ENCODE data around the gene CSNK2A3. TPM values are rescaled to one million over a fixed set of nuclear protein-coding genes. Genes with fewer than 3 reads are reported as not detected.
"Not testable (repeated sequence)": the region's sequence is repeated elsewhere in the genome, so short reads cannot be mapped to it uniquely, and the experiment has no call there.

Gene CSNK2A3
- 1.9 TPM for polyA plus RNA-seq (2013, experiment 1 of 2)
- polyA plus RNA-seq (2013, experiment 2 of 2) = 2.4 TPM

DNA sequence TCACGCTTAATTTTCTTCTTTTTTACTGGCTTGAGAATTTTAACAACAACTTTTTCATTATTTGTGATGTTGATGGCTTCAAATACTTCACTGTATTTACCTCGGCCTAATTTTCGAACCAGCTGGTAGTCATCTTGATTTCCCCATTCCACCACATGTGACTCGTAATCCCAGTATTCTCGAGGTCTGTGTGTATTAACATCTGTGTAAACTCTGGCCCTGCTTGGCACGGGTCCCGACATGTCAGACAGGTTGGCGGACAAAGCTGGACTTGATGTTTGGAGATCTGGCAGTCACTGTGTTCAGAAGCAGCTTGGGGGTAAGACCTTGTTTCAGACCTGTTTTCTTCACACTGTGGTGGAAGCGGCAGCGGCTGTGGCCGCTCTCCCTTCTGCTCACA, at the start of gene CSNK2A3:
CSNK2A3 (minus strand) TSS at position 373 of the 400 bp plus-strand sequence; CDS start at position 242, 131 bp downstream.
- H2BK15ac ChIP-seq (ENCODE audit: low read length); H2AFZ ChIP-seq (ENCODE audit: low read length); H3K9ac ChIP-seq (ENCODE audit: low read depth, low read length, poor library complexity); H2AK5ac ChIP-seq (ENCODE audit: low read depth, low read length); H3K18ac ChIP-seq (ENCODE audit: low read length); H3K9me3 ChIP-seq (replicated peaks in 1 of 2; ENCODE audit: control insufficient read depth in 2 of 2, insufficient read depth in 1 of 2, low read depth in 1 of 2, low read length in 2 of 2); H3K36me3 ChIP-seq (replicated peaks in 1 of 2; ENCODE audit: control insufficient read depth in 2 of 2, insufficient read depth in 2 of 2, low read length in 2 of 2); H2BK12ac ChIP-seq (ENCODE audit: low read length); H3K27me3 ChIP-seq (ENCODE audit: control insufficient read depth in 3 of 3, insufficient read depth in 3 of 3, low read depth in 1 of 3, low read length in 3 of 3); H2BK120ac ChIP-seq (ENCODE audit: low read depth, low read length); H3K23ac ChIP-seq (ENCODE audit: low read depth, low read length, poor library complexity); H2BK5ac ChIP-seq (ENCODE audit: low read length); H3K4me1 ChIP-seq (ENCODE audit: control insufficient read depth in 2 of 2, insufficient read depth in 1 of 2, low read depth in 1 of 2, low read length in 2 of 2); H3K4me2 ChIP-seq (ENCODE audit: insufficient read depth, low read length, poor library complexity, severe bottlenecking); DNase-seq (ENCODE audit: low spot score); H3K4ac ChIP-seq (ENCODE audit: low read length); H3K14ac ChIP-seq (ENCODE audit: low read length); H3K79me1 ChIP-seq (ENCODE audit: low read depth, low read length); H4K8ac ChIP-seq (ENCODE audit: low read depth, low read length); H3K27ac ChIP-seq (replicated peaks; ENCODE audit: low read length); H3K4me3 ChIP-seq (ENCODE audit: low read length in 2 of 2); H4K91ac ChIP-seq (ENCODE audit: low read depth, low read length, poor library complexity): not testable (repeated sequence)
- no CpG with 5 or more reads among the region's 11 CpGs for WGBS, 2 donors (ENCODE audit: extremely low coverage in 2 of 2, insufficient read length in 2 of 2, insufficient replicate concordance in 1 of 2)

DNA sequence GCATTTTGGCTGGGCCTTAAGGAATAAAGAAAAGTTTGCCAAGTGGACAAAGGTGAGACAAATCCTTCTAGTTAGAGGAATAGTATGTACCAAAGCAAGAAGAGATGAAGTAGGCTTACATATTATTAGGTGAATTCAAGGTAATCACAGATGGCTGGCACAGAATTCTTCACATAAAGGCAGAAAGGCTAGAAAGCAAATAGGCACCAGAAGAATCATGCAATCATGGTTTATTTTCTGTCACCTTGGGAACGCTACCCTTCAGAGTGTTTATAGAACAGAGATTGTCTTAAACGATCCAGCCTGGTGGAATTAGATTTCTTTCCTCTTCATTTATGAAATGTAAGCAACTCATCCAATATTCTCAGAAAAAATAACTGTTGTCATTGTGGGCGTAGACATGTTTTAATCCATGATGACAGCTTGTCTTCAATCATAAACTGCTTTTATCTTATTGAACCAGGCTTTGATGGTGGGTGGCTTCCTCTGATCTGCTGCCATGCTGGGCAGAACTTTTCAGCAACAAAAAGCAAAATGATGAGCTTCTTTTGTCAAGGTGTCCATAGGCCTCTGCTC, 49.0 kb upstream of the CSNK2A3 start:
- H3K79me1 ChIP-seq (ENCODE audit: low read depth, low read length) = no peaks in the 10 kb centered on the region
- no peak overlapping the region for H3K4ac ChIP-seq (ENCODE audit: low read length)
- H4K8ac ChIP-seq (ENCODE audit: low read depth, low read length) = no peak overlapping the region
- H2AFZ ChIP-seq (ENCODE audit: low read length) = no peak overlapping the region
- no peaks in the 10 kb centered on the region for H3K36me3 ChIP-seq (replicated peaks in 1 of 2; ENCODE audit: control insufficient read depth in 2 of 2, insufficient read depth in 2 of 2, low read length in 2 of 2)
- no peak overlapping the region for H2BK120ac ChIP-seq (ENCODE audit: low read depth, low read length)
- no peak overlapping the region for H3K4me3 ChIP-seq (ENCODE audit: low read length in 2 of 2)
- no peak for DNase-seq (ENCODE audit: low spot score)
- H3K9me3 ChIP-seq (replicated peaks in 1 of 2; ENCODE audit: control insufficient read depth in 2 of 2, insufficient read depth in 1 of 2, low read depth in 1 of 2, low read length in 2 of 2) = no peaks in the 10 kb centered on the region
- H2BK12ac ChIP-seq (ENCODE audit: low read length) = no peak overlapping the region
- H3K9ac ChIP-seq (ENCODE audit: low read depth, low read length, poor library complexity) = no peak overlapping the region
- no peak overlapping the region for H3K23ac ChIP-seq (ENCODE audit: low read depth, low read length, poor library complexity)
- no peak overlapping the region for H3K27ac ChIP-seq (replicated peaks; ENCODE audit: low read length)
- peaks cover 0 to 9% of the 10 kb centered on the region in 2 donors for H3K4me1 ChIP-seq (ENCODE audit: control insufficient read depth in 2 of 2, insufficient read depth in 1 of 2, low read depth in 1 of 2, low read length in 2 of 2)
- no peak overlapping the region for H3K14ac ChIP-seq (ENCODE audit: low read length)
- WGBS, 2 donors (ENCODE audit: extremely low coverage in 2 of 2, insufficient read length in 2 of 2, insufficient replicate concordance in 1 of 2) = no CpG with 5 or more reads among the region's 3 CpGs
- H3K18ac ChIP-seq (ENCODE audit: low read length) = no peak overlapping the region
- H3K4me2 ChIP-seq (ENCODE audit: insufficient read depth, low read length, poor library complexity, severe bottlenecking) = no peak overlapping the region
- no peaks in the 10 kb centered on the region for H3K27me3 ChIP-seq (ENCODE audit: control insufficient read depth in 3 of 3, insufficient read depth in 3 of 3, low read depth in 1 of 3, low read length in 3 of 3)
- no peak overlapping the region for H2BK5ac ChIP-seq (ENCODE audit: low read length)
- H4K91ac ChIP-seq (ENCODE audit: low read depth, low read length, poor library complexity) = no peak overlapping the region
- H2BK15ac ChIP-seq (ENCODE audit: low read length) = no peak overlapping the region
- no peak overlapping the region for H2AK5ac ChIP-seq (ENCODE audit: low read depth, low read length)

DNA sequence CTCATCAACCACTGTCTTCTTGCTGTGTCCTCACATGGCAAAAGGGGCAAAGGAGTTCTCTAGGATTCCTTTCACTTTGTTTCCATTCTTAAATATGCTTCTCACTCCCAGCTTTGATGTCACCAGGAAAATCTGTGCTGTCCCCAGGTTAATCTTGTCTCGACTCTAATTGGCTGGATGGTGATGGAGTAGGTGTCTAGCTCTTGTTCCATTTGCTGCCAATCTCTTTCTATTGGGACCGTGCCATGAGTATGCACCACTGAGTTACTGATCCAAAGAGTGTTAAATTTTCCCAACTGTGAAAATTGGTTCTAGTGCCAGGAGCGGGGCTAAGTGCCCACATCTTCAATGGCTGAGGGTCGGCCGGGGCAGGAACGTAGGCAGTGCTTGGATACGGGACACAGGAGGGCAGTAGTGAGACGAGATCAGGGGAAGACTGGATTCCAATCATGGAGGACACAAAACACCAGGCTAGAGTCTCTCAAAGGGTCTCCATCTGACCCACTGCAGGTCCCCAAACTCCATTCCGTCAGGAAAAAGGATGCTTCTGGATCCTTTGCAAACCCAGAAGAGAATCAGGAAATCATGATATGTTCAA, 47.7 kb upstream of the CSNK2A3 start:
- no peaks in the 10 kb centered on the region for H3K27me3 ChIP-seq (ENCODE audit: control insufficient read depth in 3 of 3, insufficient read depth in 3 of 3, low read depth in 1 of 3, low read length in 3 of 3)
- no peak overlapping the region for H3K18ac ChIP-seq (ENCODE audit: low read length)
- no peak overlapping the region for H3K14ac ChIP-seq (ENCODE audit: low read length)
- H3K4ac ChIP-seq (ENCODE audit: low read length) = no peak overlapping the region
- no peak overlapping the region for H3K27ac ChIP-seq (replicated peaks; ENCODE audit: low read length)
- peaks cover 0 to 8% of the 10 kb centered on the region in 2 donors for H3K4me1 ChIP-seq (ENCODE audit: control insufficient read depth in 2 of 2, insufficient read depth in 1 of 2, low read depth in 1 of 2, low read length in 2 of 2)
- DNase-seq (ENCODE audit: low spot score) = no peak
- no peak overlapping the region for H3K9ac ChIP-seq (ENCODE audit: low read depth, low read length, poor library complexity)
- H3K79me1 ChIP-seq (ENCODE audit: low read depth, low read length) = no peaks in the 10 kb centered on the region
- no peak overlapping the region for H3K4me3 ChIP-seq (ENCODE audit: low read length in 2 of 2)
- H2AFZ ChIP-seq (ENCODE audit: low read length) = no peak overlapping the region
- H2BK15ac ChIP-seq (ENCODE audit: low read length) = no peak overlapping the region
- H2BK12ac ChIP-seq (ENCODE audit: low read length) = no peak overlapping the region
- no peak overlapping the region for H2AK5ac ChIP-seq (ENCODE audit: low read depth, low read length)
- no peak overlapping the region for H4K91ac ChIP-seq (ENCODE audit: low read depth, low read length, poor library complexity)
- no peak overlapping the region for H2BK5ac ChIP-seq (ENCODE audit: low read length)
- H3K4me2 ChIP-seq (ENCODE audit: insufficient read depth, low read length, poor library complexity, severe bottlenecking) = no peak overlapping the region
- no peaks in the 10 kb centered on the region for H3K9me3 ChIP-seq (replicated peaks in 1 of 2; ENCODE audit: control insufficient read depth in 2 of 2, insufficient read depth in 1 of 2, low read depth in 1 of 2, low read length in 2 of 2)
- no peak overlapping the region for H4K8ac ChIP-seq (ENCODE audit: low read depth, low read length)
- no peak overlapping the region for H2BK120ac ChIP-seq (ENCODE audit: low read depth, low read length)
- no peaks in the 10 kb centered on the region for H3K36me3 ChIP-seq (replicated peaks in 1 of 2; ENCODE audit: control insufficient read depth in 2 of 2, insufficient read depth in 2 of 2, low read length in 2 of 2)
- no peak overlapping the region for H3K23ac ChIP-seq (ENCODE audit: low read depth, low read length, poor library complexity)
- no CpG with 5 or more reads among the region's 9 CpGs for WGBS, 2 donors (ENCODE audit: extremely low coverage in 2 of 2, insufficient read length in 2 of 2, insufficient replicate concordance in 1 of 2)

DNA sequence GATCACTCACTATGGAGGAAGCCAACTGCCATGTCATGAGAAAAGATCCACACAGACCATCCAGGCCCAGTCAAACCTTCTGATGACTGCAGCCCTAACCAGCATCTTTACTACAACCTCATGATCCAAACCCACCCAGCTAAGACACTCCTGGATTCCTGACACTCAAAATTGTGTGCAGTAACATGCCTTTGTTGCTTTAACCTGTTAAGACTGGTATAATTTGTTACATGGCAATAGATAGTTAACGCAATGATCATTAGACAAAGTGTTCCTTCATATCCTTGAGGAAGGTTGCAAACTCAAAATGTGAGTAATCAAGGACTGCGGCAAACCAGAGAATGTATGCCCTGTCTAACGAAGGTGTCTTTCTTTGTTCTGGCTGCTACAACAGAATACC, 47.1 kb upstream of the CSNK2A3 start:
- H3K4me3 ChIP-seq (ENCODE audit: low read length in 2 of 2) = no peak overlapping the region
- no peak for DNase-seq (ENCODE audit: low spot score)
- H3K14ac ChIP-seq (ENCODE audit: low read length) = no peak overlapping the region
- H3K4ac ChIP-seq (ENCODE audit: low read length) = no peak overlapping the region
- no peak overlapping the region for H3K4me2 ChIP-seq (ENCODE audit: insufficient read depth, low read length, poor library complexity, severe bottlenecking)
- H2BK15ac ChIP-seq (ENCODE audit: low read length) = no peak overlapping the region
- no peaks in the 10 kb centered on the region for H3K36me3 ChIP-seq (replicated peaks in 1 of 2; ENCODE audit: control insufficient read depth in 2 of 2, insufficient read depth in 2 of 2, low read length in 2 of 2)
- H3K18ac ChIP-seq (ENCODE audit: low read length) = no peak overlapping the region
- no peaks in the 10 kb centered on the region for H3K27me3 ChIP-seq (ENCODE audit: control insufficient read depth in 3 of 3, insufficient read depth in 3 of 3, low read depth in 1 of 3, low read length in 3 of 3)
- H4K91ac ChIP-seq (ENCODE audit: low read depth, low read length, poor library complexity) = no peak overlapping the region
- H4K8ac ChIP-seq (ENCODE audit: low read depth, low read length) = no peak overlapping the region
- no peak overlapping the region for H2BK12ac ChIP-seq (ENCODE audit: low read length)
- no CpG with 5 or more reads among the region's 3 CpGs for WGBS, 2 donors (ENCODE audit: extremely low coverage in 2 of 2, insufficient read length in 2 of 2, insufficient replicate concordance in 1 of 2)
- no peak overlapping the region for H2AK5ac ChIP-seq (ENCODE audit: low read depth, low read length)
- no peak overlapping the region for H2BK120ac ChIP-seq (ENCODE audit: low read depth, low read length)
- no peaks in the 10 kb centered on the region for H3K9me3 ChIP-seq (replicated peaks in 1 of 2; ENCODE audit: control insufficient read depth in 2 of 2, insufficient read depth in 1 of 2, low read depth in 1 of 2, low read length in 2 of 2)
- H2AFZ ChIP-seq (ENCODE audit: low read length) = no peak overlapping the region
- H3K9ac ChIP-seq (ENCODE audit: low read depth, low read length, poor library complexity) = no peak overlapping the region
- H3K79me1 ChIP-seq (ENCODE audit: low read depth, low read length) = no peaks in the 10 kb centered on the region
- no peak overlapping the region for H3K27ac ChIP-seq (replicated peaks; ENCODE audit: low read length)
- no peak overlapping the region for H2BK5ac ChIP-seq (ENCODE audit: low read length)
- H3K4me1 ChIP-seq (ENCODE audit: control insufficient read depth in 2 of 2, insufficient read depth in 1 of 2, low read depth in 1 of 2, low read length in 2 of 2) = peaks cover 0 to 8% of the 10 kb centered on the region in 2 donors
- H3K23ac ChIP-seq (ENCODE audit: low read depth, low read length, poor library complexity) = no peak overlapping the region

Measured in neuronal stem cell (in vitro differentiated cells).